Astrocyte (in vitro differentiated cells and primary cell): ENCODE measurements around the gene CPZ. TPM values are rescaled to one million over a fixed set of nuclear protein-coding genes. Genes with fewer than 3 reads are reported as not detected.

Experiments
- DNase-seq: peaks from one replicate; pipeline ENCODE4 v3.0.0-alpha.2; 2010; ENCODE audit warnings: low read depth
- FAIRE-seq: peaks from 2 replicates; lab custom pipeline; 2011; peaks lifted over from hg19 to GRCh38; lab: Jason Lieb, UNC
- H2AFZ ChIP-seq: 2 replicates; pipeline ENCODE4 v1.6.0; 2012; ENCODE audit warnings: low read depth, low read length, inconsistent platforms
- H3K27ac ChIP-seq: 2 replicates; pipeline ENCODE4 v1.5.1; 2011; ENCODE audit warnings: low read depth, low read length, inconsistent platforms
- H3K27me3 ChIP-seq: 2 replicates; pipeline ENCODE4 v1.6.0; 2011; ENCODE audit warnings: low read length, inconsistent platforms; ENCODE audit not compliant: insufficient read depth
- H3K36me3 ChIP-seq: 2 replicates; pipeline ENCODE4 v1.5.1; 2011; ENCODE audit warnings: low read length, inconsistent platforms; ENCODE audit not compliant: insufficient read depth
- H3K4me1 ChIP-seq: 2 replicates; pipeline ENCODE4 v1.5.1; 2011; ENCODE audit warnings: low read length, inconsistent platforms; ENCODE audit not compliant: insufficient read depth
- H3K4me2 ChIP-seq: 2 replicates; pipeline ENCODE4 v1.6.0; 2012; ENCODE audit warnings: low read length, inconsistent platforms
- H3K4me3 ChIP-seq: 2 replicates; pipeline ENCODE4 v1.5.1; 2011; ENCODE audit warnings: low read depth, mild to moderate bottlenecking, low read length, inconsistent platforms; ENCODE audit not compliant: insufficient read depth
- H3K79me2 ChIP-seq: 2 replicates; pipeline ENCODE4 v1.6.0; 2012; ENCODE audit warnings: mild to moderate bottlenecking, low read length, inconsistent platforms; ENCODE audit not compliant: insufficient read depth
- H3K9ac ChIP-seq: 2 replicates; pipeline ENCODE4 v1.6.0; 2012; ENCODE audit warnings: mild to moderate bottlenecking, low read length, inconsistent platforms
- H3K9me3 ChIP-seq: 2 replicates; pipeline ENCODE4 v1.5.1; 2012; ENCODE audit warnings: low read depth, mild to moderate bottlenecking, low read length, inconsistent platforms; ENCODE audit not compliant: insufficient read depth
- H4K20me1 ChIP-seq: 2 replicates; pipeline ENCODE4 v1.6.0; 2012; ENCODE audit warnings: low read length, inconsistent platforms; ENCODE audit not compliant: insufficient read depth
- H3K27ac Mint-ChIP-seq: one replicate; pipeline ENCODE4 v1.8.0; 2021; ENCODE audit warnings: mild to moderate bottlenecking, mixed read lengths; ENCODE audit not compliant: unreplicated experiment
- H3K27me3 Mint-ChIP-seq: one replicate; pipeline ENCODE4 v1.8.0; 2021; ENCODE audit warnings: low read depth, mixed read lengths; ENCODE audit not compliant: unreplicated experiment
- H3K36me3 Mint-ChIP-seq: one replicate; pipeline ENCODE4 v1.8.0; 2021; ENCODE audit warnings: low read depth, mixed read lengths; ENCODE audit not compliant: unreplicated experiment
- H3K4me1 Mint-ChIP-seq: one replicate; pipeline ENCODE4 v1.8.0; 2021; ENCODE audit warnings: low read depth, mixed read lengths; ENCODE audit not compliant: unreplicated experiment
- H3K4me3 Mint-ChIP-seq: one replicate; pipeline ENCODE4 v1.8.0; 2021; ENCODE audit warnings: mild to moderate bottlenecking, moderate library complexity, mixed read lengths; ENCODE audit not compliant: unreplicated experiment
- H3K9me3 Mint-ChIP-seq: one replicate; pipeline ENCODE4 v1.8.0; 2021; ENCODE audit warnings: mild to moderate bottlenecking, mixed read lengths; ENCODE audit not compliant: unreplicated experiment
- CTCF ChIP-seq: IDR thresholded peaks from 2 replicates; pipeline ENCODE4 v1.5.1; 2011; ENCODE audit warnings: low read depth, mild to moderate bottlenecking, inconsistent platforms, low read length, moderate library complexity; ENCODE audit not compliant: insufficient read depth
- EZH2 ChIP-seq: IDR thresholded peaks from 2 replicates; pipeline ENCODE4 v1.6.1; 2012; ENCODE audit warnings: mild to moderate bottlenecking, low read length, inconsistent platforms; ENCODE audit not compliant: insufficient read depth
- total RNA-seq: library from RNA; stranded (reverse); gene quantifications from 2 replicates; pipeline ENCODE4 v1.2.1, GENCODE V29; 2021

CPZ gene
- total RNA-seq, 1 donor from 2014 or later = 6.3 TPM

- no peaks in the 10 kb centered on the region for H3K4me1 Mint-ChIP-seq
Observed at GRCh38 chr4:8637456-8637984, 45.0 kb downstream of the CPZ start.

GRCh38 chr4:8639021-8639420 is 46.5 kb downstream of the CPZ start:
- H3K27ac ChIP-seq = no peak overlapping the region
- FAIRE-seq = no peak
- no peaks in the 10 kb centered on the region for H3K9me3 ChIP-seq
- TF ChIP-seq EZH2 = no peak
- no peak for TF ChIP-seq CTCF
- H3K9ac ChIP-seq = no peak overlapping the region
- H3K27ac Mint-ChIP-seq = no peak overlapping the region
- DNase-seq = no peak
- H3K4me3 Mint-ChIP-seq = no peak overlapping the region
- no peaks in the 10 kb centered on the region for H3K9me3 Mint-ChIP-seq
- no peak overlapping the region for H2AFZ ChIP-seq
- no peaks in the 10 kb centered on the region for H3K79me2 ChIP-seq
- H3K27me3 Mint-ChIP-seq = peaks cover 48% of the 10 kb centered on the region
- no peaks in the 10 kb centered on the region for H3K4me1 Mint-ChIP-seq
- no peak overlapping the region for H3K4me2 ChIP-seq
- H3K36me3 ChIP-seq = no peaks in the 10 kb centered on the region
- no peak overlapping the region for H3K4me3 ChIP-seq
- no peaks in the 10 kb centered on the region for H3K27me3 ChIP-seq
- no peaks in the 10 kb centered on the region for H3K36me3 Mint-ChIP-seq
- H3K4me1 ChIP-seq = no peaks in the 10 kb centered on the region
- H4K20me1 ChIP-seq = no peaks in the 10 kb centered on the region

More at GRCh38 chr4:8637456-8637984, 45.0 kb downstream of the CPZ start:
- no peaks in the 10 kb centered on the region for H4K20me1 ChIP-seq
- H3K4me1 ChIP-seq = no peaks in the 10 kb centered on the region
- no peak overlapping the region for H3K9ac ChIP-seq
- no peak for DNase-seq
- no peak overlapping the region for H3K27ac Mint-ChIP-seq
- no peak for TF ChIP-seq EZH2
- TF ChIP-seq CTCF = no peak
- H3K4me3 Mint-ChIP-seq = no peak overlapping the region
- no peaks in the 10 kb centered on the region for H3K9me3 ChIP-seq
- no peaks in the 10 kb centered on the region for H3K36me3 ChIP-seq
- no peaks in the 10 kb centered on the region for H3K79me2 ChIP-seq
- no peaks in the 10 kb centered on the region for H3K27me3 ChIP-seq
- no peak overlapping the region for H3K27ac ChIP-seq
- H3K9me3 Mint-ChIP-seq = no peaks in the 10 kb centered on the region
- FAIRE-seq = no peak
- no peak overlapping the region for H3K4me2 ChIP-seq
- no peak overlapping the region for H3K4me3 ChIP-seq
- no peaks in the 10 kb centered on the region for H3K36me3 Mint-ChIP-seq
- H2AFZ ChIP-seq = no peak overlapping the region
- H3K27me3 Mint-ChIP-seq = peaks cover 39% of the 10 kb centered on the region
